ENCODE measurements around the gene TRNAU1AP. TPM values are rescaled to one million over a fixed set of nuclear protein-coding genes. Genes with fewer than 3 reads are reported as not detected.
"Not testable (repeated sequence)": the region's sequence is repeated elsewhere in the genome, so short reads cannot be mapped to it uniquely, and the experiment has no call there.

The TRNAU1AP gene
- total RNA-seq, 4 donors from 2014 or later, result 12.3 to 48.7 (median 25.4) TPM

DNA sequence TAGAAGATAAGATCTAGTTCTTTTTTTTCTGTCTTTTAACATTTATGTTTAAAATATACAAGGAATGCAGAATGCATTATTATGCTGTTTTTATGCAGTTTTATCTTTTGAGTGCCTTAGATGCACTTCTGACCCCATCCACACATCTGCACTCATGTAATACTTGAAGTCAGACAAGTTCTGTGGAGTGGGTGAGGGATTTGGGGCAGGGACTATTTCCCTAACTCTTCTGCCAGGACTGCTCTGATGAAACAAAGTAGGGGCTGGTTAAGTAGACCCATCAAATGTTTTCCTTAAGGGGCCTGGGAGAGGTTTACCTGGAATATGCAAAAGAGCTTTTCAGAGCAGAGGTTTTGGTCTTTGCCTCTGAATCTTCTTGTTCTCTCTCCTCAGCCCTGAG lies 11.4 kb downstream of the TRNAU1AP start:
- TF ChIP-seq, protein P1, sequence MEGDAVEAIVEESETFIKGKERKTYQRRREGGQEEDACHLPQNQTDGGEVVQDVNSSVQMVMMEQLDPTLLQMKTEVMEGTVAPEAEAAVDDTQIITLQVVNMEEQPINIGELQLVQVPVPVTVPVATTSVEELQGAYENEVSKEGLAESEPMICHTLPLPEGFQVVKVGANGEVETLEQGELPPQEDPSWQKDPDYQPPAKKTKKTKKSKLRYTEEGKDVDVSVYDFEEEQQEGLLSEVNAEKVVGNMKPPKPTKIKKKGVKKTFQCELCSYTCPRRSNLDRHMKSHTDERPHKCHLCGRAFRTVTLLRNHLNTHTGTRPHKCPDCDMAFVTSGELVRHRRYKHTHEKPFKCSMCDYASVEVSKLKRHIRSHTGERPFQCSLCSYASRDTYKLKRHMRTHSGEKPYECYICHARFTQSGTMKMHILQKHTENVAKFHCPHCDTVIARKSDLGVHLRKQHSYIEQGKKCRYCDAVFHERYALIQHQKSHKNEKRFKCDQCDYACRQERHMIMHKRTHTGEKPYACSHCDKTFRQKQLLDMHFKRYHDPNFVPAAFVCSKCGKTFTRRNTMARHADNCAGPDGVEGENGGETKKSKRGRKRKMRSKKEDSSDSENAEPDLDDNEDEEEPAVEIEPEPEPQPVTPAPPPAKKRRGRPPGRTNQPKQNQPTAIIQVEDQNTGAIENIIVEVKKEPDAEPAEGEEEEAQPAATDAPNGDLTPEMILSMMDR (IDR thresholded peaks at IDR 0.05), result no peak
- no peak for TF ChIP-seq POLR2A (IDR thresholded peaks at IDR 0.05)
- H3K36me3 ChIP-seq, result peaks cover 0 to 97% (median 3%) of the 10 kb centered on the region in 3 donors
- H3K27me3 ChIP-seq, result no peaks in the 10 kb centered on the region
- H3K4me3 ChIP-seq, result no peak overlapping the region
- no peak for DNase-seq
- H3K4me1 ChIP-seq, result no peaks in the 10 kb centered on the region
- H3K27ac ChIP-seq, result no peak overlapping the region
- H3K9me3 ChIP-seq, result no peaks in the 10 kb centered on the region

GRCh38 chr1:28565040-28565439 lies 12.2 kb downstream of the TRNAU1AP start:
- TF ChIP-seq, protein P1 (IDR thresholded peaks at IDR 0.05), result no peak
- no peak for TF ChIP-seq POLR2A (IDR thresholded peaks at IDR 0.05)
- H3K9me3 ChIP-seq, result no peaks in the 10 kb centered on the region
- no peaks in the 10 kb centered on the region for H3K27me3 ChIP-seq
- H3K4me3 ChIP-seq, result no peak overlapping the region
- H3K4me1 ChIP-seq, result no peaks in the 10 kb centered on the region
- no peak overlapping the region for H3K27ac ChIP-seq
- peaks cover 0 to 95% (median 3%) of the 10 kb centered on the region in 3 donors for H3K36me3 ChIP-seq
- DNase-seq, result no peak

DNA sequence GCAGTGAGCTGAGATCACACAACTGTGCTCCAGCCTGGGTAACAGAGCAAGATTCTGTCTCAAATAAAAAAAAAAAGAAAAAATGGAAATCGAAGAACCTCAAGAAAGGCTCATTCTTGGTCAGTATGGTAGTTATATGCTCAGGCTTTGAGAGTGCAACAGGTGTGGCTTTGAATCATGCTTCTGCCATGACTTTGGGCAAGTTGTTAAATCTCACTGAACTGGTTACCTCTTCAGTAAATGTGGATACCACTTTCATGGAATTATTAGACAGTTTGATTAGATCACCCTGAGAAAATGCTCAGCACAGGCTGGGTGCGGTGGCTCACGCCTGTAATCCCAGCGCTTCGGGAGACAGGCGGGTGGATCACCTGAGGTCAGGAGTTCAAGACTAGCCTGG lies 12.8 kb downstream of the TRNAU1AP start:
- no peak for DNase-seq
- no peaks in the 10 kb centered on the region for H3K9me3 ChIP-seq
- peaks cover 0 to 95% (median 3%) of the 10 kb centered on the region in 3 donors for H3K36me3 ChIP-seq
- no peak overlapping the region for H3K4me3 ChIP-seq
- H3K27me3 ChIP-seq, result no peaks in the 10 kb centered on the region
- TF ChIP-seq, protein P1 (IDR thresholded peaks at IDR 0.05), result no peak
- TF ChIP-seq POLR2A (IDR thresholded peaks at IDR 0.05), result no peak
- no peaks in the 10 kb centered on the region for H3K4me1 ChIP-seq
- H3K27ac ChIP-seq, result no peak overlapping the region

DNA sequence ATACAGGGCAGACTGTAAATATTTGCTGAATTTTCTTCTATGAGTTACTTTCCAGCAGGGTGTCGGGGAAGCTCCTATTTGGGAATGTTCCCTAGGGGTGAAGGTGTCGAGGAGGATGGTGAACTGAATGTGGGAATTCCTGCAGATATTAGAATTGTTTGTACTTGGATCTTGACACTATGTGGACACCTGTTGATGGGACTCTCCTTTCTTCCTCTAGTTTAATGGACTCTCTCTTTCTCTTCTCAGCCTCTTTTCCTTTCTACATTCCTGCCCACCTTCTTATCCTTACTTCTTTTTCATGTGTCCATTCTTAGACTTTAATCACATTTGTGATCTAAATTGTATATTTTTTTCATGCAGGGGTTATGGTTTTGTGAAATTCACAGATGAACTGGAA lies 14.0 kb downstream of the TRNAU1AP start:
- H3K4me1 ChIP-seq, result no peaks in the 10 kb centered on the region
- H3K9me3 ChIP-seq, result no peaks in the 10 kb centered on the region
- H3K27ac ChIP-seq, result no peak overlapping the region
- peaks cover 0 to 95% (median 3%) of the 10 kb centered on the region in 3 donors for H3K36me3 ChIP-seq
- no peak overlapping the region for H3K4me3 ChIP-seq
- no peaks in the 10 kb centered on the region for H3K27me3 ChIP-seq
- no peak for DNase-seq
- TF ChIP-seq POLR2A (IDR thresholded peaks at IDR 0.05), result no peak
- TF ChIP-seq, protein P1 (IDR thresholded peaks at IDR 0.05), result no peak

GRCh38 chr1:28571911-28572310 lies 19.0 kb downstream of the TRNAU1AP start:
- no peaks in the 10 kb centered on the region for H3K9me3 ChIP-seq
- H3K27me3 ChIP-seq, result no peaks in the 10 kb centered on the region
- TF ChIP-seq, protein P1 (IDR thresholded peaks at IDR 0.05), result no peak
- no peak for TF ChIP-seq POLR2A (IDR thresholded peaks at IDR 0.05)
- H3K4me3 ChIP-seq, result no peak overlapping the region
- H3K4me1 ChIP-seq, result no peaks in the 10 kb centered on the region
- H3K36me3 ChIP-seq, result peaks cover 0 to 84% (median 0%) of the 10 kb centered on the region in 3 donors
- H3K27ac ChIP-seq, result no peak overlapping the region
- no peak for DNase-seq

GRCh38 chr1:28572891-28573290 lies 20.0 kb downstream of the TRNAU1AP start:
- peaks cover 0 to 84% (median 0%) of the 10 kb centered on the region in 3 donors for H3K36me3 ChIP-seq
- H3K4me1 ChIP-seq, H3K27ac ChIP-seq, H3K27me3 ChIP-seq, H3K9me3 ChIP-seq, H3K4me3 ChIP-seq, DNase-seq: not testable (repeated sequence)

Data from Peyer's patch (tissue), 4 donors.